ENCODE results near the gene TMEM245. TPM values are rescaled to one million over a fixed set of nuclear protein-coding genes. Genes with fewer than 3 reads are reported as not detected.

Gene TMEM245
- total and polyA plus RNA-seq, 7 donors: 1.8 to 105 (median 90.7) TPM

DNA sequence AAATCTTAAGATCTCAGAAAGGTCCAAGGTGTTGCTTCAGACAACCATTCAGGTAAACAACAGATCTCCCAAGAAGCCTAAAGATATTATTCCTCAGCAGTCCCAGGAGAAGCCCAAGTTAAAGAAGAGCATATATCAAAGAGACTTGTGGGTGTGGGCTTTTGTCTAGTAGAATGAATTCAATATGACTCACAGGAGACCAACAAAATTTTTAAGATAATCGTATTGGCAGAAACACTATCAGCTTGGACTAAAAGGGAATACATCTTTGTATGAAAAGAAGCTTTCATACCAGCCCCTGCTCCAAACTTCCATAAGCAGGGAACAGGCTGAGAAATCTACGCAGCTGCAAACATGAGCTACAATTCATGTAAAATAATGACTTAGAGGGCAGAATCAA is 116.6 kb downstream of the TMEM245 start:
- no peaks in the 10 kb centered on the region for H3K27me3 ChIP-seq
- no peak overlapping the region for H3K27ac ChIP-seq
- 76 to 99% methylated on average over 2 of the region's 2 CpGs for WGBS, 2 donors
- H3K9me3 ChIP-seq: no peaks in the 10 kb centered on the region
- TF ChIP-seq POLR2A (IDR thresholded peaks at IDR 0.05): no peak
- no peak for TF ChIP-seq EP300 (IDR thresholded peaks at IDR 0.05)
- TF ChIP-seq POLR2AphosphoS5 (IDR thresholded peaks at IDR 0.05): no peak
- TF ChIP-seq, protein P1, sequence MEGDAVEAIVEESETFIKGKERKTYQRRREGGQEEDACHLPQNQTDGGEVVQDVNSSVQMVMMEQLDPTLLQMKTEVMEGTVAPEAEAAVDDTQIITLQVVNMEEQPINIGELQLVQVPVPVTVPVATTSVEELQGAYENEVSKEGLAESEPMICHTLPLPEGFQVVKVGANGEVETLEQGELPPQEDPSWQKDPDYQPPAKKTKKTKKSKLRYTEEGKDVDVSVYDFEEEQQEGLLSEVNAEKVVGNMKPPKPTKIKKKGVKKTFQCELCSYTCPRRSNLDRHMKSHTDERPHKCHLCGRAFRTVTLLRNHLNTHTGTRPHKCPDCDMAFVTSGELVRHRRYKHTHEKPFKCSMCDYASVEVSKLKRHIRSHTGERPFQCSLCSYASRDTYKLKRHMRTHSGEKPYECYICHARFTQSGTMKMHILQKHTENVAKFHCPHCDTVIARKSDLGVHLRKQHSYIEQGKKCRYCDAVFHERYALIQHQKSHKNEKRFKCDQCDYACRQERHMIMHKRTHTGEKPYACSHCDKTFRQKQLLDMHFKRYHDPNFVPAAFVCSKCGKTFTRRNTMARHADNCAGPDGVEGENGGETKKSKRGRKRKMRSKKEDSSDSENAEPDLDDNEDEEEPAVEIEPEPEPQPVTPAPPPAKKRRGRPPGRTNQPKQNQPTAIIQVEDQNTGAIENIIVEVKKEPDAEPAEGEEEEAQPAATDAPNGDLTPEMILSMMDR (IDR thresholded peaks at IDR 0.05): no peak
- intact Hi-C loops (cut with DNase I): no loop called here
- no peak overlapping the region for H3K4me3 ChIP-seq
- H3K4me1 ChIP-seq: peaks cover 0 to 3% (median 0%) of the 10 kb centered on the region in 4 donors
- no peaks in the 10 kb centered on the region for H3K36me3 ChIP-seq
- no peak for DNase-seq

DNA sequence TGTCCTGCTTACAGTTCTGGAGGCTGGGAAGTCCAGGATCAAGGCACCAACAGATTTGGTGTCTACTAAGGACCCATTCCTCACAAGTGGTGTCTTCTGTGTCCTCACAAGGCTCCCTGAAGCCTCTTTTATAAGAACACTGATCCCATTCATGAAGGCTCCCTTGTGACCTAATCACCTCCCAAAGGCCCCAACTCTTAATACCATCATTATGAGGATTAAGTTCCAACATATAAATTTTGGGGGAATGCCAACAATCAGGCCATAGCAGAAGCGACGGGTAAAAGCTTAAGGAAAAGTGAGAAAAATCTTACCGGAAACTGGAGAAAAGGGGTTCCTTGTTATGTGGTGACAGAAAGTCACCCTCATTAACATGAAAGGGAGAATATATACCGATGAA is 117.6 kb downstream of the TMEM245 start:
- Histone ChIP-seq H3K4me1 (no peaks in the 10 kb centered on the region), H3K9me3 (no peaks in the 10 kb centered on the region), H3K27ac (no peak overlapping the region), H3K27me3 (no peaks in the 10 kb centered on the region), H3K4me3 (no peak overlapping the region), H3K36me3 (no peaks in the 10 kb centered on the region)
- intact Hi-C loops (cut with DNase I): no loop called here
- TF ChIP-seq POLR2AphosphoS5 (IDR thresholded peaks at IDR 0.05) (no peak), EP300 (IDR thresholded peaks at IDR 0.05) (no peak), POLR2A (IDR thresholded peaks at IDR 0.05) (no peak)
- TF ChIP-seq, protein P1 (IDR thresholded peaks at IDR 0.05): no peak
- no peak for DNase-seq
- WGBS, 2 donors: 96 to 98% methylated on average over 4 of the region's 4 CpGs

DNA sequence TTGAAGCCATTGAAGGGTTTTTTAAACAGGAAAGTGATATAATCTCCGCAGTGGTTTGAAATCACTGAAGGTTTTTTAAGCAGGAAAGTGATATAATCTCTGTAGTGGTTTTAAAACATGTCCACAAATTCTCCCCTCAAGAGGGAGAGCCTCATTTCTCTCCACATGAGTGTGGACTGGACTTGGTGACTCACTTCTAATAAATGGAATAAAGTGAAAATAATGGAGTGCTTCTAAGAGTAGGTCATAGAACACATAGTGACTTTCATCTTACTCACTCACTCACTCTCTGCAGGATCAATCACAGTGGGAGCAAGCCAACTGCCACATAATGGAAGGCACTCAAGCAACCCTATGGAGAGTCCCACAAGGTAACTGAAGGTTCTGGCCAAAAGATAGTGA is 118.5 kb downstream of the TMEM245 start:
- WGBS, 2 donors: 69 to 89% methylated on average over 1 of the region's 1 CpG
- no peak for DNase-seq
- intact Hi-C loops (cut with DNase I): no loop called here
- no peaks in the 10 kb centered on the region for H3K36me3 ChIP-seq
- no peak overlapping the region for H3K27ac ChIP-seq
- no peaks in the 10 kb centered on the region for H3K9me3 ChIP-seq
- H3K27me3 ChIP-seq: no peaks in the 10 kb centered on the region
- no peak for TF ChIP-seq POLR2A (IDR thresholded peaks at IDR 0.05)
- TF ChIP-seq EP300 (IDR thresholded peaks at IDR 0.05): no peak
- no peak for TF ChIP-seq POLR2AphosphoS5 (IDR thresholded peaks at IDR 0.05)
- TF ChIP-seq, protein P1 (IDR thresholded peaks at IDR 0.05): no peak
- H3K4me3 ChIP-seq: no peak overlapping the region
- H3K4me1 ChIP-seq: no peaks in the 10 kb centered on the region

DNA sequence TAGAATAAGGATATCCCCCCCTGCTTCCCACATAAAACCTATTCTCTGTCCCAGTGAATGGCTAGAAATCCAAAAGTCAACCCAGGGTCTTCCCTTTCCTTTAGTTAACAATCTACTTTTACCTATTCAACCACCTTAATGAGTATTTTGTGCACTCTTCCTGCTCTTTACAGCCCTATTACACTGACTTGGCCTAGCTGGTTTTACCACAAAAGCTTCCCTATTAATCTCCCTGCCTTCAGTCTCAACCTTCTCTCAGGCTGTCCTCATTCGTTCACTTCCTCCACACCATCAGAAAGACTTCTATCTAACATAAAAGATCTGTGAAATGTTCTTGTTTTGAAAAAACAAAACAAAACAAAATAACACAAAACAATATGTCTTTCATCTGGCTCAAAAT is 122.6 kb downstream of the TMEM245 start:
- Histone ChIP-seq H3K4me1 (peaks cover 0 to 6% (median 3%) of the 10 kb centered on the region in 4 donors), H3K36me3 (no peaks in the 10 kb centered on the region), H3K27me3 (no peaks in the 10 kb centered on the region), H3K27ac (no peak overlapping the region), H3K4me3 (no peak overlapping the region), H3K9me3 (no peaks in the 10 kb centered on the region)
- TF ChIP-seq, protein P1 (IDR thresholded peaks at IDR 0.05): no peak
- TF ChIP-seq POLR2AphosphoS5 (IDR thresholded peaks at IDR 0.05) (no peak), POLR2A (IDR thresholded peaks at IDR 0.05) (no peak), EP300 (IDR thresholded peaks at IDR 0.05) (no peak)
- no peak for DNase-seq
- WGBS, 2 donors: 34 to 67% methylated on average over 1 of the region's 1 CpG
- intact Hi-C loops (cut with DNase I): no loop called here

DNA sequence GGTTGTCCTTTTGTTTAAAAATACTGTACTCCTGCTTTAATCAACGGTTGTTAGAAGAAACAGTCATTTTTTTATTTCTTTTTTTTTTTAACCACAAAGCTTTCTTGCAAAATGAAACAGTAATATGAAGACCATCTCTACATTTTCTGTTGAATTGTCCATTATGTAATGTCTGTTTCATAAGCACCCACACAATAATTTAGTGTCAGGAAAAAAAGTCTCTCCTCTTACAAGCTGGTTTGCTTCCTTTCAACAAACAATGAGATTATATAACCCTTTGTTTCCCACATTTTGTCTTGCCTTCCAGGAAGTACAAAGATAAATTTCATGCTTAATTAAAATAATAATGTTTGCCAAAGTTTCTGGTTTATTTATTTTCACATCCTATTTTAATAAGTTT is 123.1 kb downstream of the TMEM245 start:
- TF ChIP-seq, protein P1 (IDR thresholded peaks at IDR 0.05): no peak
- TF ChIP-seq POLR2AphosphoS5 (IDR thresholded peaks at IDR 0.05): no peak
- no peak for TF ChIP-seq EP300 (IDR thresholded peaks at IDR 0.05)
- no peak for TF ChIP-seq POLR2A (IDR thresholded peaks at IDR 0.05)
- Histone ChIP-seq H3K4me1 (peaks cover 0 to 6% (median 3%) of the 10 kb centered on the region in 4 donors), H3K27me3 (no peaks in the 10 kb centered on the region), H3K27ac (peak overlapping the region in 1 of 4 donors; percentile 30), H3K9me3 (no peaks in the 10 kb centered on the region), H3K36me3 (no peaks in the 10 kb centered on the region), H3K4me3 (no peak overlapping the region)
- intact Hi-C loops (cut with DNase I): no loop called here
- WGBS, 2 donors: 41 to 48% methylated on average over 1 of the region's 1 CpG
- DNase-seq: no peak

All from sigmoid colon (tissue), 7 donors.